NCI-H1417 (cell line): ENCODE data around the gene B3GALNT1.

Experiments used
- DNase-seq, 3 experiments: peaks; one replicate each; lab custom pipeline; 2025; lab: John Stamatoyannopoulos, UW

The B3GALNT1 gene, protein sequence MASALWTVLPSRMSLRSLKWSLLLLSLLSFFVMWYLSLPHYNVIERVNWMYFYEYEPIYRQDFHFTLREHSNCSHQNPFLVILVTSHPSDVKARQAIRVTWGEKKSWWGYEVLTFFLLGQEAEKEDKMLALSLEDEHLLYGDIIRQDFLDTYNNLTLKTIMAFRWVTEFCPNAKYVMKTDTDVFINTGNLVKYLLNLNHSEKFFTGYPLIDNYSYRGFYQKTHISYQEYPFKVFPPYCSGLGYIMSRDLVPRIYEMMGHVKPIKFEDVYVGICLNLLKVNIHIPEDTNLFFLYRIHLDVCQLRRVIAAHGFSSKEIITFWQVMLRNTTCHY

DNA sequence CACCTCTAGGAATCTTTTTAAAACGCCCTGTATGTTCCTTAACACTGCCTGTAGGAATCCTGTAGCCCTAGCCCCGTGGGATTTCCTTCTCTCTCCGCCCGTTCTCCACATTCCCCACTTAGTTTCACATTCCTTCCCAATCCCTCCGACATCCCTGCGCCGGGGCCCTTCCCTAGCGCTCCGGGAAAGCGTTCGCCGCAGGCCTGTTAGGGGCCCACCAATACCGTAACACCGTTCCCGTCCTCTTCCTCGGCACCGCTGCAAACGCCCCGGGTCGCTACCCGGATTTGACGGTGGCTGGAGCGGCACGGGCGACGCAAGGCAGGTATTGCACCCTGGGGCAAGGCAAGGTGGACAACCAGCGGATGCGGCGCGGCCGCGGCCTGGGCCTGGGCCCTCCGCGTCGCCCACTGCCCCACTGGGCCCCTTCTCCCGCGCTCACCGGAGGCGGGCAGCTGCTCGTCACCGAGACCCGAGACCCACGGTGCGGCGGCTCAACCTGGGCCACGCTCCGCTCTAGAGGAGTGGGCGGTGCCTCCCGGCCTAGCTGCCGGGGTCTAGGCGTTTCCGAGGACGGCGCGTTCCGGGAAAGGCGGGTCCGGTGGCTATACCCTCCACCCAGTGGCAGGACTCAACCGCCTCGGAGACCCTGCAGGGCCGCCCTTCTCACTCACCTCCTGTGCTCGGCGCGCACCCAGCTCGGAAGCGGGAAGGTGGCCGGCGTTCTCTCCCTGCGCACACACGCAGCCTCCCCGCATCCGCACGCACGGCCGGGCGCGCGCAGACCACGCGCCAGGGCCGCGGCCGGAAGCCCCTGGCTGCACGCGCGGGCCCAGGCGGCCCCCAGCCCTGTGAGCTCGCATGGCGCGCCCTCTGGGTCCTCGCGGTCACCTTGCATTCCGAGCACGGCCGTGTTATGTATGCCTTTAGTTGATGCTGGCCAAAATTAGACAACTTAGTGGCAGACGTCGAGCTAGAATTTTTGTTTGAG lies at the start of gene B3GALNT1:
TSS of gene B3GALNT1 (minus strand) at position 789 of the 991 bp plus-strand sequence. CDS start 18,595 bp downstream, outside the sequence.
- DNase-seq: peak; percentile 46 to 98 (median 94)

DNA sequence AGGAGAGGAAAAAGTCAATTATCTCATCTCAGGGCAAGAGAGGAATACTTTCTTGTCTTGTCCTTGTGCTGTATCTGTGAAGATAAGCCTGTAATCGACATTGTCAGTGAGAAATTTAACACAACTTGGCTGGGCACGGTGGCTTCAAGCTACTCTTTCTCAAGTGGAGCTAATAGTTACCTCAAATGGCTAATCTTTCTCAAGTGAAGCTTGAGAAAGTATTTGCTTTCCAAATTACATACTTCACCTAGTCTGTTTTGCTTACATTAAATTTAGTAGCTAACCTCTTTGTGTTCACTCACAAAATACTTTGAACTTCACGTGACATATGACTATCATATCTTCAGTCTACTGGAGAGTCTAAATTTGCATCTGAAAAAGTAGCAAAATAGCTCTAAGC lies 48.3 kb upstream of the B3GALNT1 start:
- DNase-seq: peak in 2 of 3 experiments; percentile 9 to 20

DNA sequence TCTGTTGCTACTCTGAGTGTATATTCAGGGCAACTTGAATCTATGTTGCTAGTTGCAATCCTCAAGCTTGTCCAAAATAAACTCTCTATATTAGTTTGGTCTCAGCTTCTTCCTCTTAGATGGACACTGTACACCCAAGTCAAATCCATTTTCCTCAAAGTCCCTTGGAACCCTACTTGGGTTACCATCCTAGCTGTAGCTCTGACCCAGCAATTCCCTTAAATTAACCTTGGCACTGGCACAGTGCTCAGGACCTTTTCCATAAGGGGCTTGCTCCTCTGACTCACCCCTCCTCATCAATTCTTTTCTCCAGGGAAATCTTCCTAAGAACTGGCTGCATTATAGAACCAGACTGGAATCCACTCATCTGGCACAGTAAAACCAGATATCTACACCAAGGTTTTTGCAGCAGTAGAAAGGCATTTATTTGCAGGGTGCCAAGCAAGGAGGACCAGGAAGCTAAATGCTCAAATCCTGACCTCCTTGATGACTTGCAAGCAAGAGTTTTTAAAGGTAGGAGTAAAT lies 44.9 kb upstream of the B3GALNT1 start:
- DNase-seq: no peak

DNA sequence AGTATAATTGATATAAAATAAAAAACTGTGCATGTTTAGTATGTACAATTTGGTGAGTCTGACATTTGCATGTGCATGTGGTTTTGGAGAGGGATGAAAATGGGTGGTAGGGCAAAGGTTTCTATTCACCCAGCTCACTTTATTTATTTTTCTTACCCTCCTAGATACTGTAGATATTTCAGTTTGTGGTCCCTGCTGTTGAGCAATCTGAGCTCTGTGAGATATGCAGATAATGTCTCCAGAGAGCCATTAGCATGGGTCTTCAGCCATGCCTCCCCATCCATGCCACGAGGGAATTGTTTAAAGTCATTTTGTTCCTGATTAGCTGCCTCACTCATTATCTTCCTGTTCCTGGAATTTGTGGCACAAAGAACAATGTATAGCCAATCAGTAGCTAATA lies 44.4 kb upstream of the B3GALNT1 start:
- DNase-seq: no peak

DNA sequence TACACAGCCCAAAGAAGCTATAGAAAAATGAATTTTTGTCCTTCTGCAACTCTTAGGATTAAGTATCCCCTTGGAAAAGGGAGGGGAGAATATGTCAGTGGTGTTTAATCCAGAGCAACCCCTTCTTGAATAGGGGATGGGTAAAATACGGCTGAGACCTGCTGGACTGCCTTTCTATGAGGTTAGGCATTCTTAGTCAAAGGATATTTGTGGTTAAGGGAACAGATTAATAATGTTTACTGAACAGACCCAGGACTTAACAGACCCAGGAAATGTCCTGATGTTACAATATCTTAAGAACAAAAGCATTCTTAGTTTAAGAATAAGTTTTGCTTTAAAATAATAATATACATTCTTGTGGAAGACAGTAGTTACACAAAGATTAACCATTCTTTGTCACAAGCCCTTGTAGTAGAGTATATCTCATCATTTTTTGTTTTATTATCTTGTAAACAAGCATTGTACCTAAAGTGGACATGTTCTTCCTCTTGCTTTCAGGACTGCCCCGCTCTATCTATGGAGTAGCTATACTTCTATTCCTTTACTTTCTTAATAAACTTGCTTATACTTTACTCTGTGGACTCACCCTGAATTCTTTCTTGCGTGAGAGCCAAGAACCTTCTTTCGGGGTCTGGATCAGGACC lies 43.8 kb upstream of the B3GALNT1 start:
- DNase-seq: no peak

DNA sequence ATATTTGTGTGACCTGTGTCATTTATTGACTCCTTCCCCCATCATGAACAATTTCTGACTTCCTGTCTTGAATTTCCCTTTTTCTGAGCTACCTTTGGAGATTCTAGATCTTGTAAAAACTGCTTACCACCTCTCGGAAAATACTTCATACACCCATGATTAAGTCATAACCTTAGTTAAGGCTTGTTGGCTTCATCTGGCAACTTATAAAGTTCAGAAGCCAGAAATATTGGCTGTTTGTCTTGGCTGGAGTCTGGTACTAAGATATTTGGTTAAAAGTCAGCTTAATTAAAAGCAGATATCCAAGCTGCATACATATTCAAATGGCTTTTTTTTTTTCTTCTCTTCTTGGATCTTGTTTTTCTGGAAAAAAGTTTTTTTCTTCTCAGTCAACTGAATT lies 37.3 kb upstream of the B3GALNT1 start:
- no peak for DNase-seq

DNA sequence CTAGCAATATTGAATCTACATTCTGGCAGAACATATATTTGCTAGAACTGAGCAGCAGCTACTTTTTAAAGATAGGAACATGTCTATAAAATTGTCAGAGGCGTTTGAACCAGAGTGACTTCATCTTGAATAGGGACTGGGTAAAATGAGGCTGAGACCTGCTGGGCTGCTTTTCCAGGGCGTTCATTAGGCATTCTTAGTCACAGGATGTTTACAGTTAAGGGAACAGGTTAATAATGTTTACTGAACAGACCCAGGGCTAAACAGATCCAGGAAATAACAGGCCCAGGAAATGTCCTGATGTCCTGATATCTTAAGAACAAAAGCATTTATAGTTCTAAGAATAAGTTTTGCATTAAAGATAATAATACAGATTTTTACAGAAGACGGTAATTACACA lies 34.5 kb upstream of the B3GALNT1 start:
- peak in 1 of 3 experiments; percentile 8 for DNase-seq

DNA sequence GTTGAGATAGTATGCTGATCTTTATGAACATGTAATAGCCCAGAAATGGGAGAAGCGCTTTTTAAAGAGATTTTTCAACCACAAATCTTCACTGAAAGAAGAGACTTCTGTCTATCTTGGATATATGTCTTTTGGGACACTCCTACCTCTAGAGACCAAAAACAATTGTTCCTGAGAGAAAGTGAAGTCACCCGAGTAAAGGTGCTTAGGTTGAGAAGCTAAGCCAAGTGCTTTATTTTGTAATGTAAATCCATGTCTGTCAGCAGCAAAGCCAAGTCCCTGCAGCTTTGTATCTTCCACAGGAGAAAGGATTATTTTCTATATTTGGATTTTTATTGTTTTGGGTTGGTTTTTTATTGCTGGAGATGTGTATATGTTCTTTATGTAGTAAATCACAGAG lies 32.1 kb upstream of the B3GALNT1 start:
- no peak for DNase-seq

DNA sequence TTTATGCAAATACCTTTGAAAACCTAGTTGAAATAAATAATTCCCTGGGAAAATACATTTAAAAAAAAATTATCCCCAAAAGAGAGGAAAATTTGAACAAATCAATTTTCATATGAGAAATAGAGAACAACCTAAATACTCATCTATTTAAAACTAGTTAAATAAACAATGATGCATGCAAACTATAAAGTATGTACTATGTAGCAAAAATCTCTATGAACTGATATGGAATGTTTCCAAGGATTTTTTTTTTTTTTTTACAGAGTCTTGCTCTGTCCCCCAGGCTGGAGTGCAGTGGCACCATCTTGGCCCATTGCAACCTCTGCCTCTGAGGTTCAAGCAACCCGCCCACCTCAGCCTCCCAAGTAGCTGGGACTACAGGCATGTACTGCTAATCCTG lies 27.2 kb upstream of the B3GALNT1 start:
- no peak for DNase-seq

DNA sequence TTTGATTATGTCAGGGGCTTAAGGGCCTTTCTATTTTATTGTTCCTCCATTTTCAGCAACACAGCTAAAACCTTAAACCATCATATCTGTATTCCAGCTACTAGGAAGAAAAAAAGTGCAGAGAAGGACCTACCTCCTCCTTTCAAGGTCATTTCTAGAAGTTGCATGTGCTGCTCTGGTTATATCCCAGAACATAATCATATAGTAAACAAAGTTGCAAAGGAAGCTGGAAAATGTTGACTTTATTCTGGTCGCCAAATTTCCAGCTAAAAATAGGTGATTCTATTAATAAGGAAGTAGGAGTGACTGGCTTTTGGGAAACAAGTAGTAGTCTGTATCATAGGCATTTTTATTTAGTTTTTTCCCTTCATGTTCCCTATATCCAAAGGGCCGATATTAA lies 21.3 kb upstream of the B3GALNT1 start:
- no peak for DNase-seq

DNA sequence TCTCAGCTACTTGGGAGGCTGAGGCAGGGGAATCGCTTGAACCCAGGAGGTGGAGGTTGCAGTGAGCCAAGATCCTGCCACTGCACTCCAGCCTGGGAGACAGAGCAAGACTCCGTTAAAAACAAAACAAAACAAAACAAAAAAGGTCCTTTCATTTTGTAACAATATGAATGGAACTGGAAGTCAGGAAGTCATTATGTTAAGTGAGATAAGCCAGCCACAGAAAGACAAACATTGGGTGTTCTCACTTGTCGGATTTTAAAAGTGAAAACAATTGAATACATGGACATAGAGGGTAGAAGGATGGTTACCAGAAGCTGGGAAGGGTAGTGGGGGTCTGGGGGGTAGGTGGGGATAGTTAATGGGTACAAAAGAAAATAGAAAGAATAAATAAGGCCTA lies 12.5 kb upstream of the B3GALNT1 start:
- no peak for DNase-seq

DNA sequence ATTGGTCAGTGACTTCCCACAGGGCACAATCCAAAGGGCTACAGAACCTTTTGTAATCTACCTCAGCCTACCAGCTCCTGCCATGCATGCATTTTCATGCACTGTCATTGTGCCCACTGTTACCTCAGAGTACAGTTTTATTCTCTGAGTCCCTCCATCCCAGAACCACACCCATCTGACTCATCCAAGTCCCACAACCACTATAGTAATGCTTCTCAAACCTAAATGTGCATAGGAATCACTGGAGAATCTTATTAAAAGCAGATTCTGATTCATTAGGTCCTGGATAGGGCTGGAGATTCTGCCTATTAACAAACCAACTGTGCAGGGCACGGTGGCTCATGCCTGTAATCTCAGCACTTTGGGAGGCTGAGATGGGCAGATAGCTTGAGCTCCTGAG lies 3.7 kb upstream of the B3GALNT1 start:
- DNase-seq: no peak

DNA sequence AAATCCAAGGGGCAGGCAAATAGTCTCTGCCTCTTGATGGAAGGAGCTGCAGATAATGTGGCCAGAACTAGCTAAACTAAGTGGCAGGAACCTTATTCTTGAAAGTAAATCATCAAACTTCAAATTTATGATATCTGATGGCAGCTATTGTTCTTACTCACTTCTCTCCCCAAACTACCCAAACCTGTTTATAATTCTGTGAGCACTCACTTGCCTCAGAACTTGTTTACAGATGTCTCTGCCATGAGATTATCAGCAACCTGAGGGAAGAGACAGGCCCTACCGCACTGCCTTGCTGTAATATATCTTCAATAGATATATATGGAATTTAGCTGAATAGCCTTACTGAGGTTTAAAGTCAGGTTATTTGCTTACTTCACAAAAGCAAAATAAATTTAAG lies 2.2 kb upstream of the B3GALNT1 start:
- no peak for DNase-seq

DNA sequence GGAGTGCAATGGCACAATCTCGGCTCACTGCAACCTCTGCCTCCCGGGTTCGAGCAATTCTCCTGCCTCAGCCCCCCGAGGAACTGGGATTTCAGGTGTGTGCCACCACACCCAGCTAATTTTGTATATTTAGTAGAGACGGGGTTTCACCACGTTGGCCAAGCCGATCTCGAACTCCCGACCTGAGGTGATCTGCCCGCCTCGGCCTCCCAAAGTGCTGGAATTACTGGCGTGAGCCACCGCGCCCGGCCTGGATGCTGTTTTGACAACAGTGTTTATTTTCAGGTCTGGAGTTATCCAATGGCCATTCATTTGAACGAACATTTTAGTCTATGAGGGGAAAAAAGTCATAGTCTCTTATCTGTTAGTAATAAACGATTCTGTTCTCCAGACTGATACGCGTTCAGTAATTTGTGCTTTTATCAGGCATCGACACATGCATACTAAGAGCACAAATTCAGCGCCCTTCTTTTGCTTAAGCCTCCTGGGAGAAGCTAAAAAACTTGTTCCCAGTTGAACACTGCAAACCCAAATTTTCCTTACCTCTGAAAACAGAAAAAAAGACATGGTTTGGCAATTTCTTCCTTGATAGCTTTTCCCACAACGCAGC lies 1.3 kb downstream of the B3GALNT1 start:
- no peak for DNase-seq

DNA sequence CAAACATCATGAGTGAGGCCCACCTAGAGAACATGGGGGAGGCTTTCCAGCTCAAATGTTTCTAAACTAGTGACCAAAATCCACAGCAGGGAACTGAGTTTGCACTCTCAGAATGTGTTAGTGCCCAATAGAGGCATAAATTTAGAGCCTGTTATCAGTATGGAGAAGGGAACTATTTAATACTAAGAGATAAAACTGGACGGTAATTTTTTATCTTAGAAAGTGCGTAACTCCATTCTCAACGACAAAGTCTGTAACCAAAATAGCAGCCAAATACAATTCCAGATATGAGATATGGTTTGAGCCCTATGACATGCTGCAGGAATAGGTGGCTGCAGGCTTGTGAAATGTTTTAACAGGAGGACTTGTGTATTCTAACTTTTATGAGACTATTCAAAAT lies 3.5 kb downstream of the B3GALNT1 start:
- no peak for DNase-seq

DNA sequence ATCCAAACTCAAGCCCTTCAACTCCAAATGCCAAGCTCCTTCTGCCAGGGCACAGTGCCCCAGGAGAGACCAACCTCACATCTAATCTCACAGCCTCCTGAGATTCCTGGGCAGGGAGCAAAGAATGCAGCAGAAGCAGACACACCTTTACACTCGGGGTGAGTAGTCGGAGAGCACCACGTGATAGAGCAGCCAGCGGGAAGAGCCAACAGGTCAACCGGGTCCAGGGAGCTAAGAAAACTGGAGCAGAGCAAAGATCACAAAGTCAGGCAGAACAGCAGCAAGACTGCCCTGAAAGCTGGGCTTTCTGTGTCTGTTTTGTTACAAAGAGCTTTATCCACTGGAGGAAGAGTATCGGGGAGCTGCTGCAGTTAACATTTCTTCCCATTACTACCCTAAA lies 4.2 kb downstream of the B3GALNT1 start:
- no peak for DNase-seq

DNA sequence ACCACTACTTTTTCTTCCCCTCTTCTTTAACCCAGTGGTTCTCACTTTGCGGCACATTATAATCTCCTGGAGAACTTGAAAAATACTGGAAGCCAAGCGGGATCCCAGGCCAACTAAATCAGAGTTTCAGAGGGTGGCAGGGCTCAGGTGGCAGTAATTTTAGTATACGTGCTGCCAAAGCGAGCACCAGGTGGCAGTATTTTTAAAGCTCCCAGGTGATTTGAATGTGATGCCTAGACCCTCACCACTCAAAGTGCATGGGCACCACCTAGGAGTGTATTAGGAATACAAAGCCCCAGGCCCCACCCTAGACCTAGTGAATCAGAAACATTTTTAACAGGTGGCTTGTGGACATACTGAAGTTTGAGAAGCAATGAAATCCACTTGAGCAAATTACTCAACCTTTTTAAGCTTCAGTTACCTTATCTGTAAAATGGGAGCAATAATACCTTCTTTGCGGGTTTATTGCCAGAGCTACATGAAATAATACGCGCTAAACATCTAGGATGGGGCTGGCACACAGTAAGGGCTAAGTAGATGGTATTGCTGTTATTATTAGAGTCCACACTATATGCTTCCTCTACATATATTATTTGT lies 8.3 kb downstream of the B3GALNT1 start:
- peak in 2 of 3 experiments; percentile 45 to 72 for DNase-seq

DNA sequence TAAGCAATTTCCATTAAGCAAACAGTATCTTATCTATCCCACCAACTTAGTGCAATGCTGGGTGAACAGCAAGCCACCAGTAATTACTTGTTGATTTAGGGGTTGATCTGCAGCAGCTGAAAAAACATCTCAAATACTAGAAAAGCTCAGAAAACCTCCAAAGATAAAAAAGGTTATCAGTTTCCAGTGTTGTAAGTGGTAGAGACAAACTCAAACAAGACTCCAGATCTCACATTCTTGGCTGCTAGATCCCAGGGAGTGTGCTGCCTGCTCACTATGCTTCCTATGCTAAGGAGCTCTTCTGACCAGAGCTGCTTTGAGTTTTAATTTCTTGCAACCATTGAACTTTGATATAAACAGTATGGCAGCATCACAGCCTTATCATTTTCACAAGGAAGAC lies 11.3 kb downstream of the B3GALNT1 start:
- no peak for DNase-seq

DNA sequence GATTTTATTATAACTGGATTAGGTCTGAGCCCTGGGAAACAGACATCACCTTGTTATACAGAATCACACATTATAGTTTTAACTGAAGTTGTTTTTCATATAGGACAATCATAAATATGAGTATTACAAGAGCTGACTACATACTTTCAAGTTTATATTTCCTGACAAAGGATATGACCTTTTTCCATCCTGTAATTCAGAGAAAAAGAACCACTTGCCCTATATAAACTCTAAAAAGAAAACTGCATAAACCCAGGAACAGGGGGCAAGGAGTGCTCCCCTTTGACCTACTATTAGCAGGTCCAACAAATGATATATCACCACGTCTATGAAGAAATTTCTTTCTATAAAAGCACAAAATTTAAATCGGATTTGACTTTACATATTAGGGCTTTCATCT lies 20.9 kb downstream of the B3GALNT1 start:
- no peak for DNase-seq

DNA sequence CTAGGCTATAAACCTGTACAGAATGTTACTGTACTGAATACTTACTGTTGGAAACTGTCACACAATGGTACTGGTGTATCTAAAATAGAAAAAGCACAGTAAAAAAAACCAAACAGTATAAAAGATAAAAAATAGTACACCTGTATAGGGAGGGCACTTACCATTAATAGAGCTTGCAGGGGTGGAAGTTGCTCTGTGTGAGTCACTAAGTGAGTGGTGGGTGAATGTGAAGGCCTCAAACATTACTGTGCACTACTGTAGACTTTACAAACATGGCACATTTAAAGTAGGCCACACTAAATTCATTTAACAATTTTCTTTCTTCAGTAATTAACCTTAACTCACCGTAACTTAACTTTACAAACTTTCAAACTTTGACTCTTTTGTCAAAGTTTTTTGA lies 22.0 kb downstream of the B3GALNT1 start:
- DNase-seq: no peak

DNA sequence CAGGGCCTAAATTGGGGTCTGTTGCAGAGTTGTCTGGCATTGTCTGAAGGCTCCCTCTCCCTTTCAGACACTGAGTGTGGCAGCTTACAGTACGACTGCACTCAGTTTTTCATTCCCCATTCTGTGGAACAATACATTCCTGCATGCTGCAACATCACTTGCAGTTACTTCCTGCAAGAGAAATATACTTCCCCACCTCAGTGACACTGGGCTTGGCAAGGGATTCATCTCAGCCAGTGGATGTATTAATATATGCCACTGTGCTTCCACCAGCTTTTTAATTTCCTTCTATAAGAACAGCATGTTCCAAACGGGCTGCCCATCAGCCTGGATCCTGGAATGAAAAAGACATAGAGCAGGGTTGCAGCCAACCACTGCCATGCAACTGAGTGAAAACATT lies 23.1 kb downstream of the B3GALNT1 start:
- DNase-seq: no peak
